Right lobe of liver (tissue), 6 donors: ENCODE measurements around the gene INSIG2. TPM values are rescaled to one million over a fixed set of nuclear protein-coding genes. Genes with fewer than 3 reads are reported as not detected.

Experiments
- ATAC-seq, 4 donors: fragments of 200-7000 bp; cut with Tn5 transposase; one replicate each; pipeline ENCODE4 v1.9.1; 2020; ENCODE audit warnings: mild to moderate bottlenecking in 4 of 4, moderate library complexity in 4 of 4
- DNase-seq, 3 donors: peaks; one replicate each; pipeline ENCODE4 v3.0.0-alpha.2; 2020
- H3K27ac ChIP-seq, 3 donors: fragments of 200-600 bp; one replicate each; pipeline ENCODE4 v1.8.0; 2022
- H3K27me3 ChIP-seq, 2 donors: fragments of 200-600 bp; one replicate each; pipeline ENCODE4 v1.8.0; 2022
- H3K36me3 ChIP-seq, 4 donors: fragments of 200-600 bp; sonication (generic) in 1 of 4; one replicate each; pipeline versions ENCODE4 v1.5.1 to v1.8.0; 2017 to 2022; ENCODE audit warnings: control low read depth in 1 of 4
- H3K4me1 ChIP-seq, 4 donors: fragments of 200-600 bp; sonication (generic) in 1 of 4; one replicate each; pipeline versions ENCODE4 v1.5.1 to v1.8.0; 2017 to 2022; ENCODE audit warnings: control low read depth in 1 of 4
- H3K4me3 ChIP-seq, 3 donors: fragments of 200-600 bp; one replicate each; pipeline ENCODE4 v1.8.0; 2022
- H3K9me3 ChIP-seq, 4 donors: fragments of 200-600 bp; sonication (generic) in 1 of 4; one replicate each; pipeline versions ENCODE4 v1.5.1 to v1.8.0; 2017 to 2022; ENCODE audit warnings: control low read depth in 1 of 4
- CTCF ChIP-seq, 4 donors: fragments of 200-600 bp in 3 of 4; fragments of 450-650 bp in 1 of 4; IDR thresholded peaks; one replicate each; pipeline versions ENCODE4 v1.5.1 to v1.8.0; 2016 to 2022; ENCODE audit warnings: antibody characterized with exemption in 4 of 4, mild to moderate bottlenecking in 2 of 4
- POLR2A ChIP-seq: fragments of 450-650 bp; IDR thresholded peaks from one replicate; pipeline ENCODE4 v1.6.1; 2017; ENCODE audit warnings: antibody characterized with exemption, mild to moderate bottlenecking
- WGBS: methylation state at CpG from one replicate; pipeline ENCODE4 v1.1.6; 2018; ENCODE audit warnings: low coverage, low lambda C conversion rate; ENCODE audit not compliant: insufficient coverage; ENCODE audit errors: missing lambda C conversion rate; 5-methylcytosine and 5-hydroxymethylcytosine counted together
- intact Hi-C, 2 donors: fragments of 100-400 bp; cut with DNase I; formaldehyde crosslinking; loops; one replicate each; pipeline versions ENCODE4 v1.11.2 to v1.14.1; 2022
- total RNA-seq, 6 experiments: library from RNA; depleted of rRNA in 2 of 6; stranded (reverse); fragments of >200 nt in 2 of 6; fragmentation: NEBNext Ultra II Directional in 3 of 6; extraction: Animal tissue kit (Norgen Biotek cat#: 25700) in 3 of 6; gene quantifications; one replicate each; pipeline versions ENCODE4 v1.1.0 to v1.2.4, GENCODE V29; 2016 to 2023
- donor health status: DM: no; HTN: yes; CAD: no.
- donor health status: DM: no; HTN: no; CAD: no.
- donor health status: DM: no; HTN: no; CAD: no.
- donor health status: DM: no; HTN: yes; CAD: no.
- donor health status: DM: no; HTN: yes; CAD: no.

INSIG2 gene
- total RNA-seq, 6 experiments from 2014 or later, result 13.0 to 53.9 (median 18.9) TPM

- Histone ChIP-seq H3K27ac (no peak overlapping the region), H3K36me3 (no peaks in the 10 kb centered on the region), H3K9me3 (no peaks in the 10 kb centered on the region), H3K4me1 (peaks cover 0 to 10% (median 0%) of the 10 kb centered on the region in 4 donors), H3K27me3 (no peaks in the 10 kb centered on the region), H3K4me3 (no peak overlapping the region)
- intact Hi-C loops, result loop anchor here in 1 of 2 donors (10.0 kb wide), 1 partner anchor 106 kb away; no protein-coding TSS in a partner anchor
- no peak for DNase-seq
- WGBS, result 77% methylated on average over 3 of the region's 3 CpGs
- TF ChIP-seq POLR2A (no peak), CTCF (IDR thresholded peaks at IDR 0.05) (no peak)
- ATAC-seq, result no peak
Observed at GRCh38 chr2:118049140-118049815, 39.0 kb upstream of the INSIG2 start.

DNA sequence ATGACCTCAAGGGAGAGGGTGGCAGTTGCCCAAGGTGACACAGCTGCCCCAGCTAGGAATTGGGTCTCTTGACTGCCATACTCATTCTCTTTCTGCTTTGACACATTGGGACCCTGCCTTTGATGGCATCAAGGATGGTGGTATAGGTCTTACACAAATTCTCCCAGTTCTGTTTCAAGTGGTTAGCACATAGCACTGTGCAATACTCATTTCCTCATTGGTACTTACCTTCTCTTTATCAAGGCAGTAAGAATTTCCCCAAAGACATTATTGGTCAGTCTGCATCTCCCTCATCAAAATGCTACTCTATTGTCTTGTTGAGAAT is 38.5 kb upstream of the INSIG2 start:
- ATAC-seq, result no peak
- intact Hi-C loops, result loop anchor here in 1 of 2 donors (10.0 kb wide), 1 partner anchor 105 kb away; no protein-coding TSS in a partner anchor
- no peak for TF ChIP-seq POLR2A
- no peak for TF ChIP-seq CTCF (IDR thresholded peaks at IDR 0.05)
- no peak overlapping the region for H3K27ac ChIP-seq
- no peaks in the 10 kb centered on the region for H3K36me3 ChIP-seq
- no peaks in the 10 kb centered on the region for H3K27me3 ChIP-seq
- H3K9me3 ChIP-seq, result no peaks in the 10 kb centered on the region
- no peak for DNase-seq
- H3K4me1 ChIP-seq, result peaks cover 0 to 10% (median 0%) of the 10 kb centered on the region in 4 donors
- H3K4me3 ChIP-seq, result no peak overlapping the region

DNA sequence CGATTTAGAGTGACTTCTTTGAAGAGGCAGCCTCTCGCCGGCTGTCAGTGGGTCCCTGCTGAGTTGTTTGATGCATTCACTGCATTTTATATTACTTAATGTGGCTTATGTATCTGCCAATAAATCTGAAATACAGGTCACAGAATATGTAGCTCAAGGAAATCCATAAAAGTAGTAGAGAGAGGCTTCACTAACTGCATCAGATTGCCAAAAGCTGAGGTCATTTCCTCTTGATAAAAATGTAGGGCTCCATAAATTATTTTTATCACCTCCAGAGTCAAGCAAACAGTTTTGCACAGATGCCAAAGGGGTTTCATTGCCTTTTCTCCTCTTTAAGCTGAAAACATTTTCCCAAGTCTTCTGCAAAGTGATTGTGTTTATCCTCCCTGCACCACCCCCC is 37.9 kb upstream of the INSIG2 start:
- ATAC-seq (no peak), DNase-seq (no peak)
- Histone ChIP-seq H3K4me1 (peaks cover 0 to 10% (median 0%) of the 10 kb centered on the region in 4 donors), H3K36me3 (no peaks in the 10 kb centered on the region), H3K9me3 (no peaks in the 10 kb centered on the region), H3K4me3 (no peak overlapping the region), H3K27me3 (no peaks in the 10 kb centered on the region), H3K27ac (no peak overlapping the region)
- TF ChIP-seq POLR2A, result no peak
- no peak for TF ChIP-seq CTCF (IDR thresholded peaks at IDR 0.05)
- 63% methylated on average over 3 of the region's 3 CpGs for WGBS
- intact Hi-C loops, result no loop called here

DNA sequence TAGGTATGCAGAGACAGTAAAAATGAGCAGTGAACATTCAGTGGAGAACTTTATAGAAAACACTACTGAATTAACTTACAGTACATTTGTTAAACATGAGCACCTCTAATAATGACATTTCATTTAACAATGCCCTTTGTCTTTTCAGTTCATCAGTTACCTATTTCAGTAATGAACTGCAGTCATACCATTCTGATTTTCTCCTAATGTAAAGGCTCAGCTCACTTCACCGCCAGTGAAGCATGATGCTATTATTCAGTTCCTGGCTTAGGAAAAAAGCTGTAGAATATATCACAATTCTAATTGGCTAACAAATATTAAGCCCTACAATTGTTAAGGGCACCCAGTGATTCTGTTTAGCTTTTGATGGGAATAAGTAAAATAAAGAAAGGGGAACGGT is 37.3 kb upstream of the INSIG2 start:
- DNase-seq (no peak), ATAC-seq (no peak)
- no peak overlapping the region for H3K4me3 ChIP-seq
- H3K4me1 ChIP-seq, result peaks cover 0 to 10% (median 0%) of the 10 kb centered on the region in 4 donors
- intact Hi-C loops, result no loop called here
- TF ChIP-seq CTCF (IDR thresholded peaks at IDR 0.05) (no peak), POLR2A (no peak)
- no peak overlapping the region for H3K27ac ChIP-seq
- no peaks in the 10 kb centered on the region for H3K36me3 ChIP-seq
- no peaks in the 10 kb centered on the region for H3K9me3 ChIP-seq
- WGBS, result 62% methylated on average over 2 of the region's 2 CpGs
- H3K27me3 ChIP-seq, result no peaks in the 10 kb centered on the region
